Measurements from ENCODE around the gene PTPN11. TPM values are rescaled to one million over a fixed set of nuclear protein-coding genes. Genes with fewer than 3 reads are reported as not detected.

PTPN11 gene
- polyA plus RNA-seq, 1 donor (not counting 4 experiments of a cell fraction or from before 2014, with no cell fraction given), result 95.3 TPM

GRCh38 chr12:112370868-112371510 is 47.8 kb upstream of the PTPN11 start:
- TF ChIP-seq EZH2 (IDR thresholded peaks at IDR 0.05; ENCODE audit: low read length) (no peak), CTCF (optimal IDR thresholded peaks at IDR 0.05 in 1 of 3, IDR thresholded peaks at IDR 0.05 in 1 of 3, conservative IDR thresholded peaks at IDR 0.05 in 1 of 3; ENCODE audit: extremely low read depth in 1 of 3, insufficient read depth in 2 of 3, low read length in 3 of 3) (no peak)
- dilution Hi-C loops (cut with MboI; ENCODE audit: extremely low pct_ligation_motif_present, low sequenced_read_pairs), result no loop called here
- H3K36me3 ChIP-seq (ENCODE audit: control insufficient read depth in 2 of 2, extremely low read depth in 1 of 2, insufficient read depth in 2 of 2, low read length in 2 of 2), result no peaks in the 10 kb centered on the region
- FAIRE-seq, result no peak
- no peak overlapping the region for H3K4me3 ChIP-seq (ENCODE audit: control insufficient read depth in 2 of 3, extremely low read depth in 1 of 3, insufficient read depth in 2 of 3, low read depth in 1 of 3, low read length in 3 of 3)
- peaks cover 46% of the 10 kb centered on the region for H3K79me2 ChIP-seq (ENCODE audit: control insufficient read depth, insufficient read depth, low read length)
- H4K20me1 ChIP-seq (ENCODE audit: control insufficient read depth, extremely low read depth, insufficient read depth, low read length), result no peaks in the 10 kb centered on the region
- H3K4me1 ChIP-seq (ENCODE audit: control insufficient read depth, extremely low read depth, insufficient read depth, low read length), result no peaks in the 10 kb centered on the region
- no peak overlapping the region for H2AFZ ChIP-seq (ENCODE audit: control insufficient read depth, low read length)
- no peaks in the 10 kb centered on the region for H3K27me3 ChIP-seq (ENCODE audit: control insufficient read depth, extremely low read depth, insufficient read depth, low read length)
- DNase-seq (ENCODE audit: low read depth, low spot score), result no peak
- H3K9ac ChIP-seq (ENCODE audit: control insufficient read depth, extremely low read depth, insufficient read depth, low read length), result no peak overlapping the region
- no peak overlapping the region for H3K4me2 ChIP-seq (ENCODE audit: control insufficient read depth, extremely low read depth, insufficient read depth, low read depth, low read length)
- H3K27ac ChIP-seq (ENCODE audit: control insufficient read depth, insufficient read depth, low read length), result no peak overlapping the region
- H3K9me1 ChIP-seq (ENCODE audit: control insufficient read depth, extremely low read depth, insufficient read depth, low read length), result no peaks in the 10 kb centered on the region
- no peaks in the 10 kb centered on the region for H3K9me3 ChIP-seq (ENCODE audit: control insufficient read depth, low read depth, low read length)

- no peaks in the 10 kb centered on the region for H3K27me3 ChIP-seq (ENCODE audit: control insufficient read depth, extremely low read depth, insufficient read depth, low read length)
- no peaks in the 10 kb centered on the region for H3K4me1 ChIP-seq (ENCODE audit: control insufficient read depth, extremely low read depth, insufficient read depth, low read length)
- no peaks in the 10 kb centered on the region for H3K9me1 ChIP-seq (ENCODE audit: control insufficient read depth, extremely low read depth, insufficient read depth, low read length)
- H3K9me3 ChIP-seq (ENCODE audit: control insufficient read depth, low read depth, low read length), result no peaks in the 10 kb centered on the region
- no peak overlapping the region for H3K27ac ChIP-seq (ENCODE audit: control insufficient read depth, insufficient read depth, low read length)
- H3K9ac ChIP-seq (ENCODE audit: control insufficient read depth, extremely low read depth, insufficient read depth, low read length), result no peak overlapping the region
- no peak overlapping the region for H3K4me3 ChIP-seq (ENCODE audit: control insufficient read depth in 2 of 3, extremely low read depth in 1 of 3, insufficient read depth in 2 of 3, low read depth in 1 of 3, low read length in 3 of 3)
- TF ChIP-seq CTCF (optimal IDR thresholded peaks at IDR 0.05 in 1 of 3, IDR thresholded peaks at IDR 0.05 in 1 of 3, conservative IDR thresholded peaks at IDR 0.05 in 1 of 3; ENCODE audit: extremely low read depth in 1 of 3, insufficient read depth in 2 of 3, low read length in 3 of 3), result no peak
- peaks cover 56% of the 10 kb centered on the region for H3K79me2 ChIP-seq (ENCODE audit: control insufficient read depth, insufficient read depth, low read length)
- no peak overlapping the region for H2AFZ ChIP-seq (ENCODE audit: control insufficient read depth, low read length)
- H3K4me2 ChIP-seq (ENCODE audit: control insufficient read depth, extremely low read depth, insufficient read depth, low read depth, low read length), result no peak overlapping the region
- dilution Hi-C loops (cut with MboI; ENCODE audit: extremely low pct_ligation_motif_present, low sequenced_read_pairs), result no loop called here
- H4K20me1 ChIP-seq (ENCODE audit: control insufficient read depth, extremely low read depth, insufficient read depth, low read length), result no peaks in the 10 kb centered on the region
- FAIRE-seq (no peak), DNase-seq (ENCODE audit: low read depth, low spot score) (no peak)
- no peaks in the 10 kb centered on the region for H3K36me3 ChIP-seq (ENCODE audit: control insufficient read depth in 2 of 2, extremely low read depth in 1 of 2, insufficient read depth in 2 of 2, low read length in 2 of 2)
Measured at GRCh38 chr12:112374166-112374740, 44.5 kb upstream of the PTPN11 start.
